GM19023 (cell line): Measurements from ENCODE around the gene SMTN.

Source experiments
- ATAC-seq: cut with Tn5 transposase; IDR thresholded peaks from one replicate; pipeline ENCODE4 v1.9.1; 2021; ENCODE audit warnings: mild to moderate bottlenecking, moderate library complexity; ENCODE audit not compliant: unreplicated experiment

SMTN gene

GRCh38 chr22:31125521-31126117, 44.5 kb downstream of the SMTN start:
- ATAC-seq, result no peak

- ATAC-seq, result no peak
Measured at GRCh38 chr22:31126128-31126868, 45.2 kb downstream of the SMTN start.

GRCh38 chr22:31126869-31127175, 45.7 kb downstream of the SMTN start:
- no peak for ATAC-seq

GRCh38 chr22:31127181-31127772, 46.2 kb downstream of the SMTN start:
- ATAC-seq, result no peak

- ATAC-seq, result no peak
Measured at GRCh38 chr22:31128156-31128555, 47.0 kb downstream of the SMTN start.

GRCh38 chr22:31130873-31131272, 49.8 kb downstream of the SMTN start:
- ATAC-seq, result no peak

DNA sequence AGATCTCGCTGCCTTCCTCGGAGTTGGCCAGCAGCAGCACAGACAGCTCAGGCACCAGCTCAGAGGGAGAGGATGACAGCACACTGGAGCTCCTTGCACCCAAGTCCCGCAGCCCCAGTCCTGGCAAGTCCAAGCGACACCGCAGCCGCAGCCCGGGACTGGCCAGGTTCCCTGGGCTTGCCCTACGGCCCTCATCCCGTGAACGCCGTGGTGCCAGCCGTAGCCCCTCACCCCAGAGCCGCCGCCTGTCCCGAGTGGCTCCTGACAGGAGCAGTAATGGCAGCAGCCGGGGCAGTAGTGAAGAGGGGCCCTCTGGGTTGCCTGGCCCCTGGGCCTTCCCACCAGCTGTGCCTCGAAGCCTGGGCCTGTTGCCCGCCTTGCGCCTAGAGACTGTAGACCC, 52.8 kb downstream of the SMTN start:
- ATAC-seq, result no peak

GRCh38 chr22:31134688-31135087, 53.6 kb downstream of the SMTN start:
- no peak for ATAC-seq

GRCh38 chr22:31135706-31136105, 54.6 kb downstream of the SMTN start:
- no peak for ATAC-seq

DNA sequence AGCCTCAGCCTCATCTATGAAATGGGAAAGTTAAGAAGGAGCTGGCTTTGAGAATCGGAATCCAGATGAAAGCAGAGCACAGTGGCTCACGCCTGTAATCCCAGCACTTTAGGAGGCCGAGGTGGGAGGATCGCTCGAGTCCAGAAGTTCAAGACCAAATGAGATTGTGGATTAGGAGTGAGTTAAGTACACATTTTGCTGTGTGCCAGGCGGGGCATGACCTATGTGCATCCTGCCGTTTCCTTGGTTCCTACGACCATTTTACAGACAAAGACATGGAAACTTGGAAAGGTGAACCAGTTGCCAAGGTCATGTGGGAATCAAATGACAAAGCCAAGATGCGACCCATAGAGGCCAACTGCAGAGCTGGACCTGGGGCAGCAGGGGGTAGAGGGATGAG, 55.0 kb downstream of the SMTN start:
- no peak for ATAC-seq

DNA sequence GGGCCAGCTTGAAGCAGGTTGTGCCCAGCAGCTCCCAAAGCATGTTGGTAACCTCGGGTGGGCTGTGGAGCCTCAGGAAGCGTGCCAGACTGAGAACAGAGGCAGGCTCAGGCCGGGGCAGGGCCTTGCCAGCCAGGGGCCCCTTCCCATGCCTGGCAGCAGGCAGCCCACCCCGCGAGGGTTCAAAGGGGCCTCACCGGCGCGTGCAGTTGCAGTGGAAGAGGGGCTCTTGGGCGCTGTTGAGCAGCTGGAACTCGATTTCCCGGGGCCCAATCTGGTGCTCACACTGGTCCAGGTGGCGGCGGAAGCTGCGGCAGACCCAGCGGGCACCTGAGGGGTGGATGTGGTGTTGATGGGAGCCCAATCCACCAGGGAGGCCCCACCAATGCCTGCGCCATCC, 55.6 kb downstream of the SMTN start:
- no peak for ATAC-seq

DNA sequence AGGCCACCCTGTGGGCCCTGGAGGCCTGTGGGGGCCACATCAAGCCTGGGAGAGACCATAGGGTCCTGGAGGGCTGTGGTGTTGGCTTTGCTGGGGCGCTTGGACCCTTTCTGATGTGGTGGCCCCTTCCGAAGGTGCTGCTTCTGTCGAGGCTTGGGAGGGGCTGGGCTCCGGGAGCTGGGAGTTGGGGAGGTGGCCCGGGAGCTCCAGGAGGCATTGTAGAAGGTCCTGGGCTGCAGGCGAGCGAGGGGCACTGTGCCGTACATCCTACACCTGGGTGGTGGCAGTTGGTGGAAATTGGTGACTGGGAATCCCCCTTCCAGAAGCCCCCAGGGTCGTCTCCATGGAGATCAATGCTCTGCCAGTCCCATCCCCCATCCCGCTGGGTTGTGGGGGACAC, 56.6 kb downstream of the SMTN start:
- no peak for ATAC-seq

DNA sequence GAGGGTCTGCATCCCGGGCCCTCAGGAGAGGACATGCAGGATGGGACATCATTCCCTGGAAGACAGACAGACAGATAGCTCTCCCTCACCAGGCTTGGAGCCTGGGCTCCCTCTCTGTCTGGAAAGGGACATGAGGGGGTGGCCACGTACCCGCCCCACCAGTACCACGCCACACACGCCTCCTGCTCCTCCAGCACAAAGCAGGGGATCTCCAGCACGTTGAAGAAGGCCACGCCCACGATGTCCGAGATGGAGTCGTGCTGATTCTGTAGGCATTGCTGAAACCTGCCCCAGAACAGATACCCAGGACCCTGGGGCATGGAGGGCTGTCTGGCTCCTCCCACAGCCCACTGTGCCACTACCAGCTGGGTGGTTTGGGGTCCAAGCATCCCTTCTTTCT, 57.0 kb downstream of the SMTN start:
- no peak for ATAC-seq

GRCh38 chr22:31139066-31139465, 57.9 kb downstream of the SMTN start:
- ATAC-seq, result no peak

DNA sequence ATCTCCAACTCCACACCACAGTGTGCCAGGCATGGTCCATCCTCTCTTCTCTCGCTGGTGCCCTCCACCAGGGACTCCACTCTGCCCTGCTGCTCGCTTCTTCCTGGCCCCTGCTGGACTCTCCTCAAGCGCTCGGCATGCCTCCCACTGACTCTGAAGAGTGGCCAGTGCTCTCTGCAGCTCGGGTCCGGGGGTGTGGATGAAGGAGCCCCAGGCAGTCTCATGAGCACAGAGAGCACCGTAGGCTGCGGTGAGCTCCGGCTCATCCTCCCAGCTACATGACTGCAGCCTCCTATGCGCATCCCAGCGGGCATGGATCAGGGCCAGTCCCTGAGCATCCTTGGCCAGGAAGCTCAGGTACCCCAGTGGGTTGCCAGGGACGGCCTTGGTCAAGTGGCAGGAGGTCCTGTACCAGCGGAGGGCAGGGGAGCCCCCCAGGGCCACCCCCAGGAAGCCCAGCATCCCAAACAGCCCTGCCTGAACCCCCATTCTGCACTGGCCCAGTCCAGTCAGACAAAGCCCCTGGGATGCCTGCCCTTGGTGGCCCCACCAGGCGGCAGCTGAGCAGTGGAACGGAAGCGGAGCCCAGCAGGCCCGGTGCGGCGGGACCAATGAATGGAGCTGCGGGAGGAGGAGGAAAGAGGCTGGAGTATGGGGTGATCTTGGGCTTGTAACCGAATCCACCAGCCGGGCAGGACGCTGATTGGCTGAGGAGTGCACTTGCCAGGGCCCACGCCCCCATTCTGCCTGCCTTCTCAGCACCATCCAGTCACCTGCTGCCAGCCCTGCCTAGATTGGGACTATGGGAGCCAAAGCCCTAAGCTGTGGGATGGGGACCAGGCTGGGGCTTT, 59.0 kb downstream of the SMTN start, which contains the start of gene PLA2G3:
PLA2G3 (minus strand) TSS at position 643 of the 851 bp plus-strand sequence; CDS start at position 489, 154 bp downstream.
- ATAC-seq, result no peak

- no peak for ATAC-seq
Measured at GRCh38 chr22:31140746-31141145, 59.6 kb downstream of the SMTN start.

GRCh38 chr22:31141551-31141950, 60.4 kb downstream of the SMTN start:
- ATAC-seq, result no peak

DNA sequence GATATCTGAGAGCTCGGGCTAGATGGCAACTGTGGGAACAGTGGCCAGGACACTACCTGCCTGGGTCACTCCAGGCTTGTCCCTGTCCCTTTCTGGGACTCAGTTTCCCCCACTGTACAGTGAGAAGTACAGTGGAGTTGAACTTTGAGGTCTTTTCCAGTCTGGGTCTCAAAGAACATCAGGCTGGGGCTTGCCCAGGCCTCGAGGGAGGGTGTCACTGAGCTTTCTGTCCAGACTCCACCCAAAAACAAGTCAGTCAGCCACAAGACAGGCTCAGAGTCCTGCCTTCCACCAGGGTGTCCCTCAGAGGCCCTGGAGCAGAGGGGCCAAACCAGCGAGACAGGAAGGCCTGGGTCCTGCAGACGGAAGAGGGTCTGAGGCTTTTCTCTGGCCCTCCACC, 61.2 kb downstream of the SMTN start:
- ATAC-seq, result no peak

DNA sequence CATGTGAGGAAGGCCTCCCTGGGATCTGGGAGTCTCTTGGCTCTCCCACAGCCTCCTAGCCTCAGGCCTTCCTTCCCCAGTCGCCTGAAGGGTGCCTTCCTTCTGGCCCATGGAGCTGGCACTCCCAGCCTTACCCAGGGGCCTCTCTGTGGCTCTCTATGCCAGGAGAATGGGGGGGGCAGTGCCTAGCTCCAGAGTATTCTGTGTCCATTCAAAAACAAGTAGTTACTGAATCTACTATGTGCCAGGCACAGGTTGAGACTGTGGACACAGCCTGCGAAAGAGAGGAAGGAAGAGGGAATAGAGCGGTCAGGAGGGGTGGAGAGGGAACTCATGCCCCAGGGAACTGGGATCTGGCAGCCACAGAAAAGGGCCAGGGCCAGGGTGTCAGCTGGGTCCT, 61.9 kb downstream of the SMTN start:
- no peak for ATAC-seq

GRCh38 chr22:31143537-31143936, 62.4 kb downstream of the SMTN start:
- no peak for ATAC-seq

DNA sequence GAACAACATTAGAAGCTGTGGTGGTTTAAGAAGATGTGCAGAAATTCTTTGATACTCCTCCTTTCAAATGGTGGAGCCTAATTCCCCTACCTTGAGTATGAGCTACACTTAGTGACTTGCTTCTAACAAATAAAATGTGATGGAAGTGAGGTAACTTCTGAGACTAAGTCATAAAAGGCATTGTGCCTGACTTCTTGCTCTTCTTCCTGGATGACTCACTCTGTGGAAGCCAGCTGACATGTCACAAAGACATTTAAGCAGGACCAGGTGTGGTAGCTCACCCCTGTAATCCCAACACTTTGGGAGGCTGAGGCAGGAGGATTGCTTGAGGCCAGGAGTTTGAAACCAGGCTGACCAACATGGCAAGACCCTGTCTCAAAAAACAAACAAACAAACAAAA, 63.1 kb downstream of the SMTN start:
- no peak for ATAC-seq

- ATAC-seq, result no peak
Measured at GRCh38 chr22:31148488-31148887, 67.4 kb downstream of the SMTN start.
